Activated CD4-positive, alpha-beta T cell treated with anti-CD3 and anti-CD28 coated beads, Interleukin-2, Interleukin-4, amounts not matched to agents 100 ng/mL and 50 ng/mL, durations not matched to agents 16 hours and 8 hours (primary cell): Measurements from ENCODE around the gene ASPA.

Source experiments
- DNase-seq: peaks from one replicate; pipeline ENCODE4 v3.0.0-alpha.2; 2020; ENCODE audit warnings: low spot score

The ASPA gene

DNA sequence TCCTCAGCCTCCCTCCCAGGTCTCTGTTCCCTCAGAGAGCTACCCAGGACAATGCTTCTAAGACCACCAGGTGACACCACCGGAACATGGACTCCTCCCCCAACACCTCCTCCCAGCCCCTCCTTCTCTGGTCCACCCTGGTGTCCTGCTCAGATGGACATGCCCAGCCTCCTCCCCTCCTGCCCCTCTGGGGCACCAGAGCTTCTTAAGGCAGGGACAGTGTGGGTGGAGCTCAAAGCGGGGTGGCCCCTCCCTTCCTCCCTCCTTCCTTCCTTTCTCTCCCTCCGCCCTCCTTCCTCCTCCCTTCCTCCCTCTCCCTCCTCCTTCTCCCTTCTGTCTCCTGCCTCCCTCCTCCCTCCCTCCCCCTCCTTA lies 59.1 kb downstream of the ASPA start:
- no peak for DNase-seq

DNA sequence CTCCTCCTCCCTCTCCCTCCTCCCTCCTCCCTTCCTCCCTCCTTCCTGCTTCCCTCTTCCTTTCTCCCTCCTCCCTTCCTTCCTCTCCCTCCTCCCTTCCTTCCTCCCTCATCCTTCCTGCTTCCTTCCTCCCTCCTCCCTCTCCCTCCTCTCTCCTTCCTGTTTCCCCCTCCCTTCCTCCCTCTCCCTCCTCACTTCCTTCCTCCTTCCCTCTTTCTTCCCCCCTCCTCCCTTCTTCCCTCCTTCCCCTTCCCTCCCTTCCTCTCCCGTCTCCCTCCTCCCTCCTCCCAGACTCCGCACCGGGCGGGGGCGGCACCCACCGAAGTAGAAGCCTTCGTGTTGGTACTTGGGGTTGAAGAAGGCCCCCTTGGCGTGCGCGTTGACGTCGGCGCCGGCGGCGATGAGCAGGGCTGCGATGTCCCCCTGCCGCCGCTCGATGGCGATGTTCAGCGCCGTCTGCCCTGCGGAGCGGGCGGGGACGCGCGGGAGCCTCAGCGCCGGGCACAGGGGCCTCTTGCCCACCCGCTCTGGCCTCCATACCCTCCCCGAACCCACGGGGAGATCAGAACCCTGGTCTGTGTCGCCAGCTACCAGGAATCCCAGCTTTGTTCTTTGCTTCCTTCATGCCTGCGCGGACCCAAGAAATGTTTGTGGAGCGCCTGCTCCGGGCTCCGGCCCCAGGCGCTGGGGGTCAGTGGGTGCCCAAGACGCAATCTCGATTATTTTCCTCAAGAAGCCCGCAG lies 59.6 kb downstream of the ASPA start:
- DNase-seq, result peak; percentile 49

DNA sequence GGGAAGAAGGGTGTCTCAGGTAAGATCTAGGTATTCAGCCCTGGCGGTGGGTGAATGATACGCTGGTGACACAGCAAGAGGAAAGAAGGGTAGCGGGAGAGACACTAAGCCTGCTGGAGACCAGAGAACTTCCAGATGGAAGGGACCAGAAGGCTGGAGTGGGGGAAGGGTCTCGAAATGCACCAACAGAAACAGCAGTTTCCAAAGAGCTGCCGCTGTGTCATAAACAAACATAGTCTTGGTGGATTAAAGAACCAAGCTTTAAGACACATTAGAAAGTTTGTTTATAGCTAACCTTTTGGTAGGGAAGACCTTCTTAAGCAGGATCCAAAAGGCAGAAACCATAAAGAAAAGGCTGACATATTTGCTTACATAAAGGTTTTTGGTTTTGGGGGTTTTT lies 60.9 kb downstream of the ASPA start:
- no peak for DNase-seq

DNA sequence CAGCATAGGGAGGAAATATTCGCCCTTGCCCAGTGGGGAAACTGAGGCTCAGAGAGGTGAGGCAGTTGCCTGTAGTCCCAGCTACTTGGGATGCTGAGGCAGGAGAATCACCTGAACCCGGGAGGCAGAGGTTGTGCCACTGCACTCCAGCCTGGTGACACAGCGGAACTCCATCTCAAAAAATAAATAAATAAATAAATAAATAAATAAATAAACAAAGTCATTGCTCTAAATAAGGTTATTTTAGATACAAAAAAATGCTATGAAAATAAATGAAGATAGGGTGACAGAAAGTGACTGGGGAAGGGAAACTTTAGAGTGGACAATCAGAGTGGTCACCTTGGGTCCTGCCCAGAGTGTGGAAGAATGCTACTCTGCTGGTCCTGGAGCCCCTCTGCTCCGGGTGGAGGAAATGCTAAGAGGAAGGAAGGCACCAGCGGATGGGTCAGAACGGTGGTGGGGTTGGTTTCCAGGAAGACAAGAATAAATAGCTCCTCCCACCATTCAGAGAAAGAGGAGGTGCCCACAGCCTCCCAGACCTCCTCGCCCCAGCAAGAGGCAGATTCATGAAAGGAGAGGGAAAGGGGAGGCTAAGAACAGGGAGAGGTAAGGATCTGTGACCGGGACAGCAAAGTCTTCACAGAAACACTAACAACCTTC lies 64.2 kb downstream of the ASPA start:
- DNase-seq, result no peak

DNA sequence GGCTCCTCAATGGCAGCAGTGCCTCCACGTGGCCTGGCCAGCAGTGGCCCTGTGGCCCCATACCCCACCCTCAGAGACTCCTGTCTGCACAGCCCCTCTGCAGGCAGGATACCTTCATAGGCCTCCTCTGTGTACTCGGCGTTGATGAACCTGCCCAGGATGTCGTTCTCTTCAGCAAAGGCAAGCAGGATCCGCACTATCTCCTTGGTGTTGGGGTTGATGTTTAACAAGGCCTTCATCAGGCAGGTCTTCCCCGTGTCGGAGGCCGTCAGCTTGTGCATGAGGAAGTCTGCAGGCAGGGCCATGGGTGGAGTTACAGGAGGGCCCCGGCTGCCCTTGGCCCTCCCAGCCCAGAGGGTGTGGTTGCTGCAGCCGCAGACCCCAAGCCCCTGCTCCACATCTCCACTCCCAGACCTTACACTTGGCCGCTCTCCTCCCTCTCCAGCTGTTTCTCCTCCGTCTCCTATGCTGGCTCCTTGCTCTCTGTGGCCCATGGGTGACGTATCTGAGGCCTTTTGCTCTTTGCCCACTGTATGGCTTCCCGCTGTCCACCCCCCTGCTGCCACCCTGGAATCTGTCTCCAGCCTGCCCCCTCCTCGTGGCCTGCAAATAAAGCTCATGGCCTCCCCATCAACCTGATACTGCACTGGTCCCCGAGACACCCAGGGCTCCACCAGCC lies 66.8 kb downstream of the ASPA start:
- no peak for DNase-seq

DNA sequence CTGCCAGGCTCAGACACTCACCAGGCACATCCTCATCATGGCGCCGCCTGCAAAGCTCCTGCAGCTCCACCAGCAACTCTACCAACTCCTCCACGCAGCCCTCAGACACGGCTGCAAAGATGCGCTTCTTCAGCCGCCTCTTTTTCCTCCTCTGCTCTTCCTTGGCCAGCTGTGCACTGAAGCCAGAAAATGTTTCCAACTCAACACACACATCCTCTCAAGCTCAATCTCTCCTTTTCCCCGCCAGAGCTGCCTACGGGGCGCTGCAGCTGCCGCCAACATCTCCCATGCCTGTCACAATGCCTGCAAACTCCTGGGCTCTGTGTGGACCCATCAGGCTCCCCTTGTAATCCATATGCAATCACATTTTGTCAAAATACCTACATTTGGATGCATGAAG lies 67.7 kb downstream of the ASPA start:
- no peak for DNase-seq

DNA sequence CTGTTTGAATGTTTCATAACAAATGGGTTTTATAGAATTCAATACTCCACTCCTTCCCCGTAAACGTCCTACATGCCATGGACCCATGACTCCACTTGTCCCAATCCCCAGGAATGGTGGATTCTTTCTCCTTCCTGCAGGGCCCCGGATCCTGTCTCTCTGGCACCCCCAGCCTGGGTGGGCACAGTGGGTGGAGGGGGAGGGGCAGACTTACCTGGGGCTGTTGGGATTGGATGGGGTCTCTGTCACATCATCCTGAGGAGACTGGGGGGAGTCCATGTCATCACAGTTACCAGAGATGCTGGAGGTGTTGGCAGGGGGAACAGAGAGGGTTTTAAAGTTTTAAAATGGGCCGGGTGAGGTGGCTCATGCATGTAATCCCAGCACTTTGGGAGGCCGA lies 68.6 kb downstream of the ASPA start:
- no peak for DNase-seq

DNA sequence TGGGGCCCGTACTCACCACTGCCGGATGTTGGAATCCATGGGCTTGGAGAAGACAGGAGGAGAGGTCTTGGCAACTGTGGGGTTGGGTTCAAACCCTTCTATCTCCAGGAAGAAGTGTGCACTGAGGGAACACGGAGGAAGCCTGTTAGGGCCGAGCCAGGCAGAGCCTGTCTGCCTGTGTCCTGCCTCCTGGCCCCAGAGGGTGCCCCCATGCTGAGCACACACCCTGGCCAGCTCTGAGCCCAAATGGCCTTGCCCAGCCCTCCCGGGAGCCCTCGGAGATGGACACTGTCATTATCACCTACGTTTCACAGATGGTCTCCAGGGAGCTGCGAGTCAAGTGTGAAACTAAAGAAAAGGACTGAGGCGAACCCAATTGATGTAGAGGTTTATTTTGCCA lies 69.4 kb downstream of the ASPA start:
- no peak for DNase-seq

DNA sequence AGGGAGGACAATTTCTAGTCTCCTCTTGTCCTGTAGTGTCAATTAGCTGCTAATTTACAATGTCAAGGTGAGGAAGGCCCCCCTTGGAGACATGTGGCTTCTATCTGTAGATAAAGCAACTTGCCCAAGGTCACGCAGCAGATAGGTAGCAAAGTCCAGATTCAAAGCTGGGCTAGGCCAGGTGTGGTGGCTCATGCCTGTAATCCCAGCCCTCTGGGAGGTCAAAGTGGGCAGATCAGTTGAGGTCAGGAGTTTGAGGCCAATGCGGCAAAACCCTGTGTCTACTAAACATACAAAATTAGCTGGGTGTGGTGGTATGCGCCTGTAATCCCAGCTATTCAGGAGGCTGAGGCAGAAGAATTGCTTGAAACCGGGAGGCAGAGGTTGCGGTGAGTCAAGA lies 70.7 kb downstream of the ASPA start:
- DNase-seq, result no peak

DNA sequence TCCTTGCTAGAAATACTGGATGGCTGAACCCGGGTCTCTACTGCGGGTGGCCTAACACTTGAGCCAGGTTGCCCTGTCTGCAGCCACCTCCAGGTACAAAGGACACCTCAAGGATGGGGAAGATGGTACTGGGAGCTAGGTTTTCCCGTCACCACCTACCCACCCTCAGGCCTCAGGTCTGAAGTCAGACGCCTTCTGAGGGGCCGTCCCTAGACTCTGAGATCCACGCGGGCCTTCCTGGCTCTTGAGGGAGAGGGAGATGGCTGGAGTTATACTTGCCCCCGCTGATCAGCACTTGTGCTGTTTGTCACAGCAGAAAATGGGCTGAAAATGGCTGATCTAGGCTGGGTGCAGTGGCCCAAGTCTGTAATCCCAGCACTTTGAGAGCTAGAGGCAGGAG lies 71.2 kb downstream of the ASPA start:
- DNase-seq, result no peak

DNA sequence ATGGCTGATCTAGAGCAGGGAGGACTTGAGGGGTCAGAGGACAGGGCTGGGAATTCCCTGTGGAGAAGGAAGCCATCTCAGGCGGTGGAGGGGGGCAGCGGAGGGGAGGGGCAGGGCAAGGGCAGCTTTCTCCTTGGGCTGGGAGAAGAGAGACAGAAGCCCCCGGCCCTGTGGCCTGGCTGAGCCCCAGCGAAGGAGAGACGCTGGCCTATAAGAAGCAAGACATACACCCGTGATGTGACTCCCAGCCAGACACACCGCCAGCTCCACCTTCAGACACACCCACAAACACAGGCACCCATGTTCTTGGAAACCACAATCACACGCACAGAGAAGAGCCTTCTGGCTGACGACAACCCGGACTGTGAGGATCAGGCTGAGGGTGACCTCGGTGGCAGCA lies 71.8 kb downstream of the ASPA start:
- no peak for DNase-seq

DNA sequence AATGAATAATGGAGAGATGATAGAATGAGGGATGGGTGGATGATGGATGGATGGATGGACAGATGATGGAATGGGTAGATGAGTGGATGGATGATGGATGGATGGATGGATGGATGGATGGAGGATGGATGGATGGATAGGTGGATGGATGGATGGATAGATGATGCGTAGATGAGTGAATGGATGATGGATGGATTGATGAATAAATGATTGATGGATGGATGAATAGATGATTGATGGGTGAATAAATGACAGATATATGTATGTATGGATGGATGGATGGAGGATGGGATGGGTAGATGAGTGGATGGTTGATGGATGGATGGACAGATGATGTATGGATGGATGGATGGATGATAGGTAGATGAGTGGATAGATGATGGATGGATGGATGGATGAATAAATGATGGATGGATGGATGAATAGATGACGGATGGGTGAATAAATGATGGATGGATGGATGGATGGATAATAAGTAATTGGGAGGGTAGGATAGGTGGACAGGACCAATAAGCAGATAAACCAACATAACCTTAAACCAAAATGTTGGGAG lies 73.9 kb downstream of the ASPA start:
- no peak for DNase-seq

DNA sequence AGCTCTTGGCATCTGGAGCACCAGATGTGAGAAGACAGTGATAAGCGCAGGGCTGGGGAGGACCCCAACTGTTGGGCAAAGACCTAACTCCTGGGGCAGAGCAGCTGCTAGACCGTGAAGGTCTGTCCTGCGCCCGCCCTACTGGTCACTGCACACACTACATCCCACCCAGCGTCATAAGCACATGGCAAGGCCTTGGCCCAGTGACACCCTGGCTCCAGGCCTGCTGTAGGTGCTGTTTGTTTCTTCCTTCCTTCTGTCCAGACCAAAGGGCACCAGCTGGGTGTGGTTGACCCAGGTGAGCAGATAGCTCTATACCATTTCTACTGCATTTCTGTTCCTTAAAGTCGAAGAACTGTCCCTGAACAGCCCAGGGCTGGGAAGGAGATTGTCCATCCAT lies 75.4 kb downstream of the ASPA start:
- DNase-seq, result no peak

DNA sequence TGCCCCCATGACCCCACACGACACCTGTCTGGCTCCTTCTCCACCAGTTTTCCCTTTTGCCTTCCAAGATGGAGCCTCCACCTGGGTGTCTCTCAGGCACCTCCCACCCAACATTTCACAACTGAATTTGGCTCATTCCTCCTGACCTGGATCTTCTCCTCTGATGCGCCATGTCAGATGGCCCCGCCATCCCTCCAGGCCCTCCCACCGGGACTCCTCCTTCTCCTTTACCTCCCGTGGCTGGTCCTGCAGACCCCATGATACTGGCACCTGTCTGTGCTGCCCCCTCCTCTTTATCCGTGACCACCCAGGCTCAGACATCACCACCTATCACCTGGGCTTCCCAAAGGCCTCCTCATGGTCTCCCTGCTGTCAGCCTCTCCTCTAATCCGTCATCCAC lies 77.1 kb downstream of the ASPA start:
- no peak for DNase-seq
